GM19397 (cell line): ENCODE measurements around the gene FKBP4.
A peak's percentile ranks its signal among the peaks of the same experiment; 100 is the strongest.

ENCODE experiments used
- ATAC-seq: cut with Tn5 transposase; IDR thresholded peaks from one replicate; pipeline ENCODE4 v1.9.1; 2021; ENCODE audit warnings: mild to moderate bottlenecking, moderate library complexity; ENCODE audit not compliant: unreplicated experiment

FKBP4 gene

GRCh38 chr12:2811801-2812200, 17.0 kb downstream of the FKBP4 start:
- no peak for ATAC-seq

- ATAC-seq, result peak; percentile 94
Measured at GRCh38 chr12:2812290-2813213, 17.8 kb downstream of the FKBP4 start, which contains the start of gene ITFG2. Gene ITFG2, plus strand, starts transcription at chr12:2812668. Its CDS starts 93 bp downstream, at chr12:2812761.

- ATAC-seq, result peak; percentile 3
Measured at GRCh38 chr12:2813214-2814185, 18.7 kb downstream of the FKBP4 start.

GRCh38 chr12:2819810-2820209, 25.0 kb downstream of the FKBP4 start:
- ATAC-seq, result no peak

- ATAC-seq, result no peak
Measured at GRCh38 chr12:2820432-2820831, 25.7 kb downstream of the FKBP4 start.

GRCh38 chr12:2823483-2823882, 28.7 kb downstream of the FKBP4 start:
- ATAC-seq, result no peak

- ATAC-seq, result no peak
Measured at GRCh38 chr12:2824541-2824940, 29.8 kb downstream of the FKBP4 start.

GRCh38 chr12:2825132-2825531, 30.4 kb downstream of the FKBP4 start:
- no peak for ATAC-seq

- no peak for ATAC-seq
Measured at GRCh38 chr12:2826036-2826435, 31.3 kb downstream of the FKBP4 start.

- no peak for ATAC-seq
Measured at GRCh38 chr12:2826721-2827515, 32.1 kb downstream of the FKBP4 start.

GRCh38 chr12:2829275-2829674, 34.5 kb downstream of the FKBP4 start:
- ATAC-seq, result no peak

- ATAC-seq, result no peak
Measured at GRCh38 chr12:2832550-2833127, 37.9 kb downstream of the FKBP4 start.

GRCh38 chr12:2833327-2833726, 38.6 kb downstream of the FKBP4 start:
- no peak for ATAC-seq

- ATAC-seq, result no peak
Measured at GRCh38 chr12:2833810-2834209, 39.0 kb downstream of the FKBP4 start.

- ATAC-seq, result no peak
Measured at GRCh38 chr12:2834581-2835491, 40.1 kb downstream of the FKBP4 start, which contains the start of gene NRIP2. Gene NRIP2, minus strand, starts transcription at chr12:2835035. Its CDS starts 52 bp downstream, at chr12:2834983.

GRCh38 chr12:2835691-2836403, 41.1 kb downstream of the FKBP4 start:
- no peak for ATAC-seq

- no peak for ATAC-seq
Measured at GRCh38 chr12:2836574-2836973, 41.8 kb downstream of the FKBP4 start.

GRCh38 chr12:2841056-2841650, 46.4 kb downstream of the FKBP4 start:
- no peak for ATAC-seq
